Adrenal gland (tissue), 19 donors: Measurements from ENCODE around the gene FCHSD1. TPM values are rescaled to one million over a fixed set of nuclear protein-coding genes. Genes with fewer than 3 reads are reported as not detected.

Source experiments
- DNase-seq, 7 donors: peaks; one replicate each; pipeline ENCODE4 v3.0.0-alpha.2; 2019 to 2020
- H3K27ac ChIP-seq, 5 donors: fragments of 200-600 bp; sonication (generic) in 4 of 5; 1 replicate in 3 of 5; 2 replicates in 2 of 5; pipeline versions ENCODE4 v1.5.1 to v1.8.0; 2016 to 2020; ENCODE audit warnings: mild to moderate bottlenecking in 1 of 5
- H3K27me3 ChIP-seq: fragments of 200-600 bp; 2 replicates; pipeline ENCODE4 v1.8.0; 2021
- H3K36me3 ChIP-seq, 2 donors: fragments of 200-600 bp; replicated peaks in 1 of 2; 1 replicate in 1 of 2; 2 replicates in 1 of 2; pipeline versions ENCODE4 v1.5.1 to v1.8.0; 2018 to 2022
- H3K4me1 ChIP-seq, 2 donors: fragments of 200-600 bp; replicated peaks in 1 of 2; 1 replicate in 1 of 2; 2 replicates in 1 of 2; pipeline versions ENCODE4 v1.5.1 to v1.8.0; 2018 to 2021
- H3K4me3 ChIP-seq, 4 donors: fragments of 200-600 bp; sonication (generic) in 3 of 4; one replicate each; pipeline ENCODE4 v1.5.1; 2016 to 2018
- H3K9me3 ChIP-seq, 3 donors: fragments of 200-600 bp; sonication (generic) in 1 of 3; replicated peaks in 1 of 3; 1 replicate in 2 of 3; 2 replicates in 1 of 3; pipeline versions ENCODE4 v1.5.1 to v1.8.0; 2016 to 2021
- CTCF ChIP-seq, 6 experiments: fragments of 450-650 bp in 4 of 6; fragments of 200-600 bp in 2 of 6; sonication (generic) in 1 of 6; IDR thresholded peaks; 1 replicate in 5 of 6; 2 replicates in 1 of 6; pipeline versions ENCODE4 v1.5.1 to v1.8.0; 2016 to 2021; ENCODE audit warnings: antibody characterized with exemption in 6 of 6, mild to moderate bottlenecking in 2 of 6, moderate library complexity in 1 of 6
- POLR2A ChIP-seq, 2 donors: fragments of 450-650 bp; IDR thresholded peaks; one replicate each; pipeline ENCODE4 v1.6.1; 2017; ENCODE audit warnings: antibody characterized with exemption in 2 of 2, mild to moderate bottlenecking in 2 of 2, moderate library complexity in 1 of 2
- WGBS, 4 donors: extraction: QIAGEN DNeasy Blood & Tissue Kit in 2 of 4; methylation state at CpG; one replicate each; pipeline versions ENCODE4 v1.1.5 to v1.1.7; 2013 to 2017; 5-methylcytosine and 5-hydroxymethylcytosine counted together
- intact Hi-C, 2 donors: fragments of 100-400 bp; cut with DNase I; formaldehyde crosslinking; loops; one replicate each; pipeline versions ENCODE4 v1.14.1 to v1.15.0; 2022 to 2023
- long read RNA-seq, 10 donors: library from polyadenylated mRNA in 3 of 10; unstranded in 2 of 10; stranded (forward) in 1 of 10; transcript quantifications; one replicate each; pipeline ENCODE4 v2.0.0 and lab custom pipeline, GENCODE V29; 2021 to 2026
- polyA plus RNA-seq, 3 donors: library from polyadenylated mRNA; stranded (reverse); fragments of 200-250 nt in 2 of 3; fragments of 350-450 nt in 1 of 3; fragmentation: Illumina TruSeq in 1 of 3; extraction: RNeasy Lipid Tissue Mini Kit (QIAGEN cat#74804) in 1 of 3; gene quantifications; one replicate each; pipeline ENCODE4 v1.2.3, GENCODE V29; 2013 to 2014
- total RNA-seq, 9 donors: library from RNA; depleted of rRNA in 4 of 9; stranded (reverse); fragments of >200 nt in 4 of 9; fragments of 120-200 nt in 1 of 9; fragmentation: NEBNext Ultra II Directional in 1 of 9; extraction: Animal tissue kit (Norgen Biotek cat#: 25700) in 1 of 9; gene quantifications; one replicate each; pipeline versions ENCODE4 v1.1.0 to v1.2.4, GENCODE V29; 2013 to 2023
- donor health status: healthy with polysubstance abuse.
- donor health status: Bipolar disorder and iron deficiency.
- donor health status: DM: yes; HTN: yes; CAD: no.
- donor health status: DM: no; HTN: no; CAD: no.
- donor health status: DM: no; HTN: no; CAD: no.
- donor health status: DM: yes; HTN: yes; CAD: no.

The FCHSD1 gene
- total RNA-seq (10 to 100 TPM in 7 of 9 donors, 1 to 10 TPM in 2; 5.0 to 29.1 (median 16.4) TPM), polyA plus RNA-seq (10 to 100 TPM in 2 of 3 donors, 1 to 10 TPM in 1; 3.7 to 53.9 (median 23.6) TPM)
- long read RNA-seq, donor 1, partial matches to known transcripts = 5 of 5 reads
- long read RNA-seq, donor 1, other reads (novel, unspliced or antisense) = 0 of 5 reads
- long read RNA-seq, donor 2, partial matches to known transcripts = 0 of 1 reads
- long read RNA-seq, donor 2, other reads (novel, unspliced or antisense) = 0 of 1 reads
- long read RNA-seq, donor 3, partial matches to known transcripts = 0 of 2 reads
- long read RNA-seq, donor 3, other reads (novel, unspliced or antisense) = 0 of 2 reads
- long read RNA-seq, donor 4, partial matches to known transcripts = 0 of 2 reads
- long read RNA-seq, donor 4, other reads (novel, unspliced or antisense) = 2 of 2 reads
- long read RNA-seq, donor 5, partial matches to known transcripts = 5 of 36 reads
- long read RNA-seq, donor 5, other reads (novel, unspliced or antisense) = 31 of 36 reads
- long read RNA-seq, donor 6, partial matches to known transcripts = 0 of 3 reads
- long read RNA-seq, donor 6, other reads (novel, unspliced or antisense) = 2 of 3 reads
- long read RNA-seq, donor 7, partial matches to known transcripts = 0 of 3 reads
- long read RNA-seq, donor 7, other reads (novel, unspliced or antisense) = 0 of 3 reads
- long read RNA-seq, donor 8 = 0 reads
- long read RNA-seq, donor 9 = 0 reads
- long read RNA-seq, donor 10 = 0 reads

GRCh38 chr5:141650851-141651727 is at the start of gene FCHSD1:
FCHSD1 (minus strand) TSS chr5:141651418; CDS start chr5:141651368, 50 bp downstream.
- intact Hi-C loops = no loop called here
- Histone ChIP-seq H3K9me3 (no peaks in the 10 kb centered on the region), H3K27ac (peak within 1 kb of the TSS in 2 of 5 donors; percentile 17 to 62), H3K4me3 (peak within 1 kb of the TSS in 3 of 4 donors; percentile 22 to 66 (median 24)), H3K36me3 (peaks cover 0 to 4% of the 10 kb centered on the region in 2 donors), H3K27me3 (no peaks in the 10 kb centered on the region), H3K4me1 (peaks cover 0 to 4% of the 10 kb centered on the region in 2 donors)
- DNase-seq = peak; percentile 87 to 94 (median 91)
- WGBS, 4 donors = 1 to 11% (median 3%) methylated on average over 24 to 50 of the region's 50 CpGs
- TF ChIP-seq POLR2A (IDR thresholded peaks at IDR 0.05) (peak in 1 of 2 donors; percentile 43), CTCF (IDR thresholded peaks at IDR 0.05) (no peak)

GRCh38 chr5:141697586-141697985 is 46.4 kb upstream of the FCHSD1 start:
- intact Hi-C loops = no loop called here
- H3K27me3 ChIP-seq = peaks cover 28% of the 10 kb centered on the region
- H3K4me3 ChIP-seq = no peak overlapping the region
- WGBS, 4 donors = 79 to 92% (median 83%) methylated on average over 3 of the region's 3 CpGs
- H3K4me1 ChIP-seq = peaks cover 0 to 10% of the 10 kb centered on the region in 2 donors
- DNase-seq = no peak
- TF ChIP-seq CTCF (IDR thresholded peaks at IDR 0.05) (no peak), POLR2A (IDR thresholded peaks at IDR 0.05) (no peak)
- H3K9me3 ChIP-seq = no peaks in the 10 kb centered on the region
- no peak overlapping the region for H3K27ac ChIP-seq
- H3K36me3 ChIP-seq = no peaks in the 10 kb centered on the region

GRCh38 chr5:141696431-141696830 is 45.2 kb upstream of the FCHSD1 start:
- intact Hi-C loops = no loop called here
- Histone ChIP-seq H3K4me1 (peaks cover 0 to 4% of the 10 kb centered on the region in 2 donors), H3K27me3 (peaks cover 28% of the 10 kb centered on the region), H3K4me3 (no peak overlapping the region), H3K27ac (no peak overlapping the region), H3K9me3 (no peaks in the 10 kb centered on the region), H3K36me3 (no peaks in the 10 kb centered on the region)
- TF ChIP-seq CTCF (IDR thresholded peaks at IDR 0.05) = no peak
- TF ChIP-seq POLR2A (IDR thresholded peaks at IDR 0.05) = no peak
- DNase-seq = no peak
- WGBS, 4 donors = 84 to 98% (median 87%) methylated on average over 2 of the region's 2 CpGs; no CpG with 5 or more reads in 1 of the 4 donors
